Measurements from ENCODE around the gene OR10Z1.

Gene OR10Z1

DNA sequence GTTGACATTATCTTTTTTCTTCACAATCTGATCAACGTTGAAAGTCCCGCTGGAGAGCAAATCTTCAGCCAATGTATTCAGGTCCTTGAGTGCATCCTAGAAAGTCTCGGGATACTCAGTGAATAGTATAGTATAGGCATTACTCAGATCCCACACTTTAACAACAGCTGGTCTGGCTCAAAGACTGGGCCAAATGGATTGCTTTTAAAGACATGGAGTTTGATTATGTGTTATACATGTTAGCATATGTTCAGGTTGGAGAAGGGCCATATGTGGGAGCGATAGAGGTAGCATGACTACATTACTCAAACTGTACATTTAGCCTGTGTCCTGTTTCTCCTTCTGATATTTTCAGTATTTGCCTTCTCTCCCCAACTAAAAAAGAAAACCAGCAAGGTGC lies 33.1 kb downstream of the OR10Z1 start:
- Histone ChIP-seq H3K79me2 (ENCODE audit: insufficient read depth, low read length) (no peaks in the 10 kb centered on the region), H3K9me3 (ENCODE audit: insufficient read depth, low read length, severe bottlenecking) (no peaks in the 10 kb centered on the region), H3K4me1 (ENCODE audit: insufficient read depth, low read length) (no peaks in the 10 kb centered on the region), H4K20me1 (ENCODE audit: insufficient read depth, low read length) (no peaks in the 10 kb centered on the region), H3K36me3 (ENCODE audit: insufficient read depth, low read length) (no peaks in the 10 kb centered on the region), H3K4me2 (ENCODE audit: insufficient read depth, low read length) (no peak overlapping the region), H3K4me3 (ENCODE audit: low read depth in 1 of 2, low read length in 2 of 2) (no peak overlapping the region), H3K27ac (ENCODE audit: low read length) (no peak overlapping the region), H2AFZ (ENCODE audit: low read depth, low read length) (no peak overlapping the region), H3K27me3 (ENCODE audit: insufficient read depth, low read length, poor library complexity) (peaks cover 4% of the 10 kb centered on the region), H3K9ac (ENCODE audit: low read depth, low read length) (no peak overlapping the region)
- no peak for ATAC-seq (ENCODE audit: insufficient read depth, low read depth)
- TF ChIP-seq, protein P1, sequence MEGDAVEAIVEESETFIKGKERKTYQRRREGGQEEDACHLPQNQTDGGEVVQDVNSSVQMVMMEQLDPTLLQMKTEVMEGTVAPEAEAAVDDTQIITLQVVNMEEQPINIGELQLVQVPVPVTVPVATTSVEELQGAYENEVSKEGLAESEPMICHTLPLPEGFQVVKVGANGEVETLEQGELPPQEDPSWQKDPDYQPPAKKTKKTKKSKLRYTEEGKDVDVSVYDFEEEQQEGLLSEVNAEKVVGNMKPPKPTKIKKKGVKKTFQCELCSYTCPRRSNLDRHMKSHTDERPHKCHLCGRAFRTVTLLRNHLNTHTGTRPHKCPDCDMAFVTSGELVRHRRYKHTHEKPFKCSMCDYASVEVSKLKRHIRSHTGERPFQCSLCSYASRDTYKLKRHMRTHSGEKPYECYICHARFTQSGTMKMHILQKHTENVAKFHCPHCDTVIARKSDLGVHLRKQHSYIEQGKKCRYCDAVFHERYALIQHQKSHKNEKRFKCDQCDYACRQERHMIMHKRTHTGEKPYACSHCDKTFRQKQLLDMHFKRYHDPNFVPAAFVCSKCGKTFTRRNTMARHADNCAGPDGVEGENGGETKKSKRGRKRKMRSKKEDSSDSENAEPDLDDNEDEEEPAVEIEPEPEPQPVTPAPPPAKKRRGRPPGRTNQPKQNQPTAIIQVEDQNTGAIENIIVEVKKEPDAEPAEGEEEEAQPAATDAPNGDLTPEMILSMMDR (IDR thresholded peaks at IDR 0.05; ENCODE audit: borderline replicate concordance, extremely low read depth, low read length, poor library complexity, severe bottlenecking) = no peak
- TF ChIP-seq EZH2 (IDR thresholded peaks at IDR 0.05; ENCODE audit: borderline replicate concordance, low read depth, low read length, severe bottlenecking) = no peak
- no peak for DNase-seq

DNA sequence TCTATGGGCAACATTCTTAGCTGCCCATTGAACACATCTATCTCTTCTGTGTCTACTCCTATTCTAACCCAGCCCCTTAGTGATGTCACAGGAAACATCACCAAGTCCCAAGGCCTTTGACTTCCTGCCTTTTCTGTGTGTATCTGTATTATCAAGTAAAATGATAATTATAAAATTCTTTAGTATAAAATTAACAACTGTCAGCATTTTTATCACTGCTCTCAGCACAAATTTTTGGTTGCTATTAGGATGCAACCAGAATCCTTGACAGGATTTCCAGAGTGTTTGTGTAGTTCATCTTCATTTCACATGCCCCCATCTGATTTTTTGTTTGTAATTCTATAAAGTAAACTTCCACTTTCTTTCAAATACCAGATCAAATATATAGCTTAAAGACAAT lies 33.8 kb downstream of the OR10Z1 start:
- DNase-seq = no peak
- Histone ChIP-seq H3K9me3 (ENCODE audit: insufficient read depth, low read length, severe bottlenecking) (no peaks in the 10 kb centered on the region), H3K79me2 (ENCODE audit: insufficient read depth, low read length) (no peaks in the 10 kb centered on the region), H3K4me3 (ENCODE audit: low read depth in 1 of 2, low read length in 2 of 2) (no peak overlapping the region), H2AFZ (ENCODE audit: low read depth, low read length) (no peak overlapping the region), H4K20me1 (ENCODE audit: insufficient read depth, low read length) (no peaks in the 10 kb centered on the region), H3K27ac (ENCODE audit: low read length) (no peak overlapping the region), H3K4me1 (ENCODE audit: insufficient read depth, low read length) (no peaks in the 10 kb centered on the region), H3K27me3 (ENCODE audit: insufficient read depth, low read length, poor library complexity) (peaks cover 4% of the 10 kb centered on the region), H3K9ac (ENCODE audit: low read depth, low read length) (no peak overlapping the region), H3K36me3 (ENCODE audit: insufficient read depth, low read length) (no peaks in the 10 kb centered on the region), H3K4me2 (ENCODE audit: insufficient read depth, low read length) (no peak overlapping the region)
- TF ChIP-seq, protein P1 (IDR thresholded peaks at IDR 0.05; ENCODE audit: borderline replicate concordance, extremely low read depth, low read length, poor library complexity, severe bottlenecking) = no peak
- no peak for TF ChIP-seq EZH2 (IDR thresholded peaks at IDR 0.05; ENCODE audit: borderline replicate concordance, low read depth, low read length, severe bottlenecking)
- no peak for ATAC-seq (ENCODE audit: insufficient read depth, low read depth)

DNA sequence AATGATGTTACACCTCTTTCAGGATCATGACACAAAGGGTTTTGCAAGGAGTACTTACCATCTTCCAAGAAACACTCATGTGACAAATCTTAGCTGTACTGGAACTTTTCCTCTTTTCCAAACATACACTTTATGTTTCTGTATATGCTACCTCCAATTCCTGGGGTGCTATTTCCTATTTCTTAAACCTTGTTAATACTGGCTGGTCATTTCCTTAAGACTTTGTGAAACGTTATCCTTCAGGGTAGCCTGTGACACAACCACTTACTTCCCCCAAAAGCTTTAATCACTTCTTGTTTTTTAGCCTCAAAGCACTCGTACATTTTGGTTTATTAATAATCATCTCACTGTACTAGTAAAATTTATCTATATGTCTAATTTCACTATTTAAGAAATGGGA lies 39.4 kb downstream of the OR10Z1 start:
- TF ChIP-seq EZH2 (IDR thresholded peaks at IDR 0.05; ENCODE audit: borderline replicate concordance, low read depth, low read length, severe bottlenecking) = no peak
- TF ChIP-seq, protein P1 (IDR thresholded peaks at IDR 0.05; ENCODE audit: borderline replicate concordance, extremely low read depth, low read length, poor library complexity, severe bottlenecking) = no peak
- DNase-seq = no peak
- no peak overlapping the region for H3K4me2 ChIP-seq (ENCODE audit: insufficient read depth, low read length)

DNA sequence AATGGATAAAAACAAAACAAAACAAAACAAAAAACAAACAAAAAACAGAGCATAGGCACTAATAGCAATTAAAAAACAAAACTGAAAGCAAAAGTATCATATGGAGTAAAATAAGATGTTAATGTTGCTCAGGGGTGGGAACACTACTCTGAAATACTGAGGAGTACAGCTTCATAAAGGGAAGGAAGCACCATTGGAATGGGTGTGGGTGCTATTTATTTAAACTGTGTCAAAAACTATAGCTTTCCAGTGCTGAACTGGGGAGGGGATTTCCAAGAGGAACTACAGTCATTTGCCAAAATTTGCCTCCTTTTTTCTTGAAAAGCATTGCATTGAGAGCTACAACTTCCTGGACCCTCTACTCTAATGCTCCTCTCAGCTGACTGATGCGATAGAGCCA lies 41.4 kb downstream of the OR10Z1 start:
- H3K79me2 ChIP-seq (ENCODE audit: insufficient read depth, low read length) = no peaks in the 10 kb centered on the region
- H2AFZ ChIP-seq (ENCODE audit: low read depth, low read length) = no peak overlapping the region
- ATAC-seq (ENCODE audit: insufficient read depth, low read depth) (0 out of 3 replicates have a peak, but pooled peaks have one; percentile 44), DNase-seq (no peak)
- no peaks in the 10 kb centered on the region for H3K36me3 ChIP-seq (ENCODE audit: insufficient read depth, low read length)
- no peak overlapping the region for H3K4me3 ChIP-seq (ENCODE audit: low read depth in 1 of 2, low read length in 2 of 2)
- H4K20me1 ChIP-seq (ENCODE audit: insufficient read depth, low read length) = no peaks in the 10 kb centered on the region
- peaks cover 6% of the 10 kb centered on the region; the same call in 1 of the 2 replicates for H3K4me1 ChIP-seq (ENCODE audit: insufficient read depth, low read length)
- H3K4me2 ChIP-seq (ENCODE audit: insufficient read depth, low read length) = no peak overlapping the region
- no peak overlapping the region for H3K27ac ChIP-seq (ENCODE audit: low read length)
- H3K27me3 ChIP-seq (ENCODE audit: insufficient read depth, low read length, poor library complexity) = peaks cover 10% of the 10 kb centered on the region
- no peaks in the 10 kb centered on the region for H3K9me3 ChIP-seq (ENCODE audit: insufficient read depth, low read length, severe bottlenecking)
- TF ChIP-seq EZH2 (IDR thresholded peaks at IDR 0.05; ENCODE audit: borderline replicate concordance, low read depth, low read length, severe bottlenecking) = no peak
- TF ChIP-seq, protein P1 (IDR thresholded peaks at IDR 0.05; ENCODE audit: borderline replicate concordance, extremely low read depth, low read length, poor library complexity, severe bottlenecking) = no peak
- H3K9ac ChIP-seq (ENCODE audit: low read depth, low read length) = no peak overlapping the region

More for the DNA sequence above, 39.4 kb downstream of the OR10Z1 start:
- H3K9me3 ChIP-seq (ENCODE audit: insufficient read depth, low read length, severe bottlenecking) = no peaks in the 10 kb centered on the region
- H3K79me2 ChIP-seq (ENCODE audit: insufficient read depth, low read length) = no peaks in the 10 kb centered on the region
- H2AFZ ChIP-seq (ENCODE audit: low read depth, low read length) = no peak overlapping the region
- no peaks in the 10 kb centered on the region for H3K27me3 ChIP-seq (ENCODE audit: insufficient read depth, low read length, poor library complexity)
- no peak overlapping the region for H3K9ac ChIP-seq (ENCODE audit: low read depth, low read length)
- H3K4me1 ChIP-seq (ENCODE audit: insufficient read depth, low read length) = peaks cover 6% of the 10 kb centered on the region; the same call in 1 of the 2 replicates
- H4K20me1 ChIP-seq (ENCODE audit: insufficient read depth, low read length) = no peaks in the 10 kb centered on the region
- no peak for ATAC-seq (ENCODE audit: insufficient read depth, low read depth)
- H3K4me3 ChIP-seq (ENCODE audit: low read depth in 1 of 2, low read length in 2 of 2) = no peak overlapping the region
- no peak overlapping the region for H3K27ac ChIP-seq (ENCODE audit: low read length)
- H3K36me3 ChIP-seq (ENCODE audit: insufficient read depth, low read length) = no peaks in the 10 kb centered on the region

Data from DND-41 (cell line).